HCT116 (cell line): Measurements from ENCODE around the gene CDK11A. TPM values are rescaled to one million over a fixed set of nuclear protein-coding genes. Genes with fewer than 3 reads are reported as not detected.

Experiments used
- ATAC-seq: fragments of 200-7000 bp; cut with Tn5 transposase; 2 replicates; pipeline ENCODE4 v1.9.1; 2020; ENCODE audit warnings: mild to moderate bottlenecking, moderate library complexity
- BruUV-seq: library from RNA; stranded (reverse); fragments of 400-500 nt; replicated peaks from 2 replicates; lab custom pipeline; 2021; lab: Mats Ljungman, UMichigan
- CTCF ChIA-PET: fragments of 300-600 bp; sonication (Branson Sonifier 250); formaldehyde crosslinking; loops from one replicate; lab custom pipeline; 2021; ENCODE audit warnings: antibody characterized with exemption; lab: Charles Lee
- POLR2A ChIA-PET: fragments of 300-600, 350-600 bp; sonication (Branson Sonifier 250); formaldehyde crosslinking; loops from one replicate; lab custom pipeline; 2021; ENCODE audit warnings: antibody characterized with exemption; lab: Charles Lee
- RAD21 ChIA-PET, 2 experiments: fragments of 300-600 bp; sonication (Branson Sonifier 250); formaldehyde crosslinking; loops; one replicate each; lab custom pipeline; 2023; ENCODE audit warnings: low total read pairs in 2 of 2; ENCODE audit not compliant: uncharacterized antibody in 2 of 2, unreplicated experiment in 2 of 2, low non-redundant PET in 1 of 2; lab: Charles Lee
- DNase-seq: peaks from one replicate; pipeline ENCODE4 v3.0.0-alpha.2; 2010; ENCODE audit warnings: low read depth, low spot score
- H2AFZ ChIP-seq: fragments of 200-600 bp; shearing (Covaris generic), sonication (generic); 2 replicates; pipeline ENCODE4 v1.6.1; 2017; ENCODE audit warnings: low read depth, mixed run types, mixed read lengths, antibody characterized with exemption, low read length; ENCODE audit not compliant: poor library complexity, severe bottlenecking
- H3K27ac ChIP-seq: 2 replicates; pipeline ENCODE4 v1.5.1; 2012; ENCODE audit warnings: low read depth, low read length
- H3K27me3 ChIP-seq: fragments of 200-600 bp; sonication (generic); 2 replicates; pipeline ENCODE4 v1.6.1; 2016; ENCODE audit warnings: mixed run types, low read length, mixed read lengths; ENCODE audit not compliant: insufficient read depth
- H3K36me3 ChIP-seq, 2 experiments: fragments of 200-500 bp in 1 of 2; fragments of 200-600 bp in 1 of 2; sonication (Bioruptor generic) in 1 of 2; sonication (generic) in 1 of 2; 2 replicates each; pipeline versions ENCODE4 v1.5.1 to v1.6.1; 2014 to 2016; ENCODE audit warnings: low read length in 2 of 2, inconsistent platforms in 1 of 2, mixed read lengths in 1 of 2, mixed run types in 1 of 2; ENCODE audit not compliant: insufficient read depth in 2 of 2, control insufficient read depth in 1 of 2
- H3K4me1 ChIP-seq, 2 experiments: fragments of 200-600 bp in 1 of 2; sonication (generic) in 1 of 2; 2 replicates each; pipeline versions ENCODE4 v1.5.1 to v1.6.1; 2012 to 2017; ENCODE audit warnings: low read length in 2 of 2, inconsistent platforms in 1 of 2, mild to moderate bottlenecking in 1 of 2, mixed read lengths in 1 of 2, mixed run types in 1 of 2, moderate library complexity in 1 of 2; ENCODE audit not compliant: insufficient read depth in 2 of 2, control insufficient read depth in 1 of 2
- H3K4me2 ChIP-seq: fragments of 200-600 bp; sonication (generic); 2 replicates; pipeline ENCODE4 v1.6.1; 2017; ENCODE audit warnings: mixed run types, low read length, mixed read lengths
- H3K4me3 ChIP-seq, 2 experiments: fragments of 200-600 bp in 1 of 2; sonication (generic) in 1 of 2; replicated peaks in 1 of 2; 2 replicates each; pipeline ENCODE4 v1.5.1; 2011 to 2016; ENCODE audit warnings: low read length in 2 of 2, control low read depth in 1 of 2, low read depth in 1 of 2, mild to moderate bottlenecking in 1 of 2, mixed read lengths in 1 of 2, mixed run types in 1 of 2
- H3K79me2 ChIP-seq: fragments of 200-600 bp; sonication (generic); 2 replicates; pipeline ENCODE4 v1.6.1; 2017; ENCODE audit warnings: mild to moderate bottlenecking, mixed run types, low read length, moderate library complexity, mixed read lengths; ENCODE audit not compliant: insufficient read depth
- H3K9ac ChIP-seq: fragments of 200-600 bp; sonication (generic); 2 replicates; pipeline ENCODE4 v1.6.1; 2016; ENCODE audit warnings: low read length, mixed read lengths
- H3K9me2 ChIP-seq: fragments of 200-600 bp; sonication (generic), shearing (Covaris generic); 2 replicates; pipeline ENCODE4 v1.6.1; 2017; ENCODE audit warnings: mixed run types, mild to moderate bottlenecking, moderate library complexity; ENCODE audit not compliant: insufficient read depth
- H3K9me3 ChIP-seq, 2 experiments: fragments of 200-500 bp in 1 of 2; fragments of 200-600 bp in 1 of 2; sonication (Bioruptor generic) in 1 of 2; sonication (generic) in 1 of 2; 2 replicates each; pipeline ENCODE4 v1.6.1; 2014 to 2017; ENCODE audit warnings: low read length in 2 of 2, mixed read lengths in 2 of 2, inconsistent platforms in 1 of 2, low read depth in 1 of 2, mild to moderate bottlenecking in 1 of 2, mixed run types in 1 of 2, moderate library complexity in 1 of 2; ENCODE audit not compliant: control insufficient read depth in 1 of 2, insufficient read depth in 1 of 2
- H4K20me1 ChIP-seq: fragments of 200-600 bp; sonication (generic), shearing (Covaris generic); 2 replicates; pipeline ENCODE4 v1.6.1; 2017; ENCODE audit warnings: mixed run types, mild to moderate bottlenecking, moderate library complexity; ENCODE audit not compliant: insufficient read depth
- ATF3 ChIP-seq: IDR thresholded peaks from 2 replicates; pipeline ENCODE4 v1.6.1; 2012
- CBX3 ChIP-seq: IDR thresholded peaks from 2 replicates; pipeline ENCODE4 v1.6.1; 2012; ENCODE audit warnings: low read depth
- CEBPB ChIP-seq: IDR thresholded peaks from 2 replicates; pipeline ENCODE4 v1.6.1; 2012; ENCODE audit warnings: low read depth
- CTCF ChIP-seq, 3 experiments: fragments of 200-600 bp in 1 of 3; sonication (generic) in 1 of 3; IDR thresholded peaks in 2 of 3; conservative IDR thresholded peaks in 1 of 3; 2 replicates each; pipeline ENCODE4 v1.5.1; 2012 to 2017; ENCODE audit warnings: low read depth in 2 of 3, low read length in 2 of 3, antibody characterized with exemption in 1 of 3, borderline replicate concordance in 1 of 3, control low read depth in 1 of 3, mild to moderate bottlenecking in 1 of 3, mixed read lengths in 1 of 3, mixed run types in 1 of 3, moderate library complexity in 1 of 3; ENCODE audit not compliant: insufficient read depth in 1 of 3
- EGR1 ChIP-seq: IDR thresholded peaks from 2 replicates; pipeline ENCODE4 v1.6.1; 2012; ENCODE audit warnings: low read depth
- ELF1 ChIP-seq: IDR thresholded peaks from 2 replicates; pipeline ENCODE4 v1.6.1; 2012; ENCODE audit warnings: low read depth, borderline replicate concordance
- EZH2 ChIP-seq: fragments of 200-600 bp; sonication (generic); IDR thresholded peaks from 2 replicates; pipeline ENCODE4 v1.6.1; 2017; ENCODE audit warnings: antibody characterized with exemption, mixed run types
- EZH2phosphoT487 ChIP-seq: fragments of 200-600 bp; IDR thresholded peaks from 2 replicates; pipeline ENCODE4 v1.6.1; 2018; ENCODE audit warnings: antibody characterized with exemption, borderline replicate concordance
- FOSL1 ChIP-seq: IDR thresholded peaks from 2 replicates; pipeline ENCODE4 v1.6.1; 2012; ENCODE audit warnings: low read depth
- JUND ChIP-seq: IDR thresholded peaks from 2 replicates; pipeline ENCODE4 v1.6.1; 2012
- MAX ChIP-seq: IDR thresholded peaks from 2 replicates; pipeline ENCODE4 v1.6.1; 2012
- POLR2A ChIP-seq: IDR thresholded peaks from 2 replicates; pipeline ENCODE4 v1.7.0; 2011; ENCODE audit warnings: borderline replicate concordance; ENCODE audit not compliant: insufficient read depth, insufficient read length; ENCODE audit errors: extremely low read depth
- RAD21 ChIP-seq: IDR thresholded peaks from 2 replicates; pipeline ENCODE4 v1.6.1; 2012; ENCODE audit warnings: low read depth, mild to moderate bottlenecking
- REST ChIP-seq: IDR thresholded peaks from 2 replicates; pipeline ENCODE4 v1.6.1; 2012; ENCODE audit warnings: low read depth
- SIN3A ChIP-seq: IDR thresholded peaks from 2 replicates; pipeline ENCODE4 v1.6.1; 2012; ENCODE audit warnings: low read depth
- SP1 ChIP-seq: IDR thresholded peaks from 2 replicates; pipeline ENCODE4 v1.6.1; 2012; ENCODE audit warnings: low read depth
- SRF ChIP-seq: IDR thresholded peaks from 2 replicates; pipeline ENCODE4 v1.6.1; 2012; ENCODE audit warnings: low read depth
- YY1 ChIP-seq: IDR thresholded peaks from 2 replicates; pipeline ENCODE4 v1.6.1; 2011; ENCODE audit warnings: low read length, low read depth, moderate library complexity, mild to moderate bottlenecking; ENCODE audit not compliant: insufficient replicate concordance; ENCODE audit errors: extremely low read depth
- ZNF274 ChIP-seq: fragments of 200-500 bp; sonication (Bioruptor generic); IDR thresholded peaks from 2 replicates; pipeline ENCODE4 v1.6.1; 2014; ENCODE audit warnings: mild to moderate bottlenecking, low read depth, low read length, inconsistent platforms
- intact Hi-C: fragments of 100-400 bp; cut with micrococcal nuclease; formaldehyde crosslinking; loops from 2 replicates; pipeline ENCODE4 v1.10.0; 2022
- total RNA-seq: library from RNA; stranded (reverse); gene quantifications from one replicate; pipeline ENCODE4 v1.2.1, GENCODE V29; 2021; ENCODE audit not compliant: unreplicated experiment

Gene CDK11A
- total RNA-seq, 1 experiment from 2014 or later = 61.0 TPM

GRCh38 chr1:1680912-1681273, 43.3 kb downstream of the CDK11A start:
- no peak overlapping the region for H3K9ac ChIP-seq
- intact Hi-C loops = no loop called here
- ATAC-seq (no peak), DNase-seq (no peak)
- H3K4me1 ChIP-seq = peaks cover 8 to 16% of the 10 kb centered on the region in 2 experiments
- H4K20me1 ChIP-seq = no peaks in the 10 kb centered on the region
- no peaks in the 10 kb centered on the region for H3K9me2 ChIP-seq
- no peak overlapping the region for H3K4me2 ChIP-seq
- no TSS peak for BruUV-seq
- ChIA-PET RAD21 (no interaction called here), POLR2A (no interaction called here), CTCF (no interaction called here)
- no peaks in the 10 kb centered on the region for H3K9me3 ChIP-seq
- H3K36me3 ChIP-seq = no peaks in the 10 kb centered on the region
- H3K27me3 ChIP-seq = no peaks in the 10 kb centered on the region
- no peak overlapping the region for H2AFZ ChIP-seq
- peaks cover 12% of the 10 kb centered on the region; the same call in 1 of the 2 replicates for H3K79me2 ChIP-seq
- H3K4me3 ChIP-seq = no peak overlapping the region
- H3K27ac ChIP-seq = no peak overlapping the region
- no peak for TF ChIP-seq CBX3
- TF ChIP-seq JUND = no peak
- no peak for TF ChIP-seq SP1
- TF ChIP-seq CTCF (IDR thresholded peaks at IDR 0.05 in 2 of 3, conservative IDR thresholded peaks at IDR 0.05 in 1 of 3; ENCODE audit: borderline replicate concordance in 1 of 3, insufficient read depth in 1 of 3, low read depth in 2 of 3, low read length in 2 of 3) = no peak
- TF ChIP-seq EZH2 = no peak
- no peak for TF ChIP-seq REST
- TF ChIP-seq CEBPB = no peak
- TF ChIP-seq RAD21 = no peak
- no peak for TF ChIP-seq SRF
- TF ChIP-seq POLR2A = no peak
- TF ChIP-seq FOSL1 = no peak
- TF ChIP-seq EGR1 = no peak
- TF ChIP-seq MAX = no peak
- no peak for TF ChIP-seq EZH2phosphoT487
- no peak for TF ChIP-seq ZNF274
- no peak for TF ChIP-seq ATF3
- TF ChIP-seq ELF1 = no peak
- TF ChIP-seq SIN3A = no peak
- no peak for TF ChIP-seq YY1
- TF ChIP-seq, all 23 proteins: peak for 0
